ENCODE measurements around the gene WWC2.

GRCh38 chr4:183362036-183362435 is 263.0 kb downstream of the WWC2 start:
- no peak for TF ChIP-seq CTCF (conservative IDR thresholded peaks at IDR 0.05; ENCODE audit: low read length)
- TF ChIP-seq EZH2phosphoT487 (IDR thresholded peaks at IDR 0.05; ENCODE audit: borderline replicate concordance), result no peak

Data from Loucy (cell line).